ACHN (cell line): ENCODE measurements around the gene TES.
"Not testable (repeated sequence)": the region's sequence is repeated elsewhere in the genome, so short reads cannot be mapped to it uniquely, and the experiment has no call there.

Experiments
- DNase-seq: peaks from one replicate; pipeline ENCODE4 v3.0.0-alpha.2; 2015
- in situ Hi-C: cut with HindIII; loops from 2 replicates; pipeline ENCODE4 v1.10.0; 2017; ENCODE audit warnings: low sequenced_read_pairs, low pct_ligation_motif_present, low pct_unique_long_range_greater_than_20kb

The TES gene

DNA sequence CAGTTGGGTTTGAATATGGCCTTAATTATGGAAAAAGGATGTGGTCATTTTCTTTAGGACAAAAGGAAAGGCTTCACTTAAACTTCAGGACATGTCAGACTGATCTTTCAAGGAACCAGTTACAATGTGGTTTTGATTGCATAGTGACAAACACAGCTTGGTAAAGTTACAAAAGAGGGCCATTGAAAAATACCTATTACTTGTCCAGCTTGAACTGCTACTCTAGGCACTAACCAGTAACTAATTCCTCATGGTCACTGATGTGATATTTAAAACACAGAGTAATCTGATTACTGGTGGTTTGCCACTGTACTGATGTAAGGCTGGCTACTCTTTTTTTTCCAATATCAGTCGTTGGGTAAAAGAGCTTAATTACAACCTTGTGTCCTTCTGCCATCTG, 22.6 kb downstream of the TES start:
- no peak for DNase-seq
- in situ Hi-C loops = no loop called here

DNA sequence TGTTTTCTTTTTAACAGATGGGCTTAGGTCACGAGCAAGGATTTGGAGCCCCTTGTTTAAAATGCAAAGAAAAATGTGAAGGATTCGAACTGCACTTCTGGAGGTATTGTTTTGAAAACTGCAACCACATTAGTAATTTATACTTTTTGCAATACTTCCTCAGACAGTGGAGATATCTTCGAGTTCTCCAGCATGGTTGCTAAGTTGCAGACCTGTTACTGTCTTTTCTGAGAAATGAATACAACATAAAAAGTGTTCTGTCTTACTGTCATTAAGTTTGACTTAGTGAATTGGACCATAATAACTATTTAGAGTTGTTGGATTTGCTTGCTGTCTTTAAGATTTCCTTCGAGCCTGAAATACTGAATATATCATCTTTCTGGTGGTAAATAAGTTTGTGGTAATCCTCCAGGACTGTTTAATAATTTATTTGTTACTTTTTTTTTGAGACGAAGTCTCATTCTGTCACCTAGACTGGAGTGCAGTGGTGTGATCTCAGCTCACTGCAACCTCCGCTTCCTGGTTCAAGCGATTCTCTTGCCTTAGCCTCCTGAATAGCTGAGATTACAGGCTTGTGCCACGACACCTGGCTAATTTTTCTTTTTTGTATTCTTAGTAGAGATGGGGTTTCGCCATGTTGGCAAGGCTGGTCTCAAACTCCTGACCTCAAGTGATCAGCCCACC, 24.3 kb downstream of the TES start:
- DNase-seq = no peak
- in situ Hi-C loops = no loop called here

DNA sequence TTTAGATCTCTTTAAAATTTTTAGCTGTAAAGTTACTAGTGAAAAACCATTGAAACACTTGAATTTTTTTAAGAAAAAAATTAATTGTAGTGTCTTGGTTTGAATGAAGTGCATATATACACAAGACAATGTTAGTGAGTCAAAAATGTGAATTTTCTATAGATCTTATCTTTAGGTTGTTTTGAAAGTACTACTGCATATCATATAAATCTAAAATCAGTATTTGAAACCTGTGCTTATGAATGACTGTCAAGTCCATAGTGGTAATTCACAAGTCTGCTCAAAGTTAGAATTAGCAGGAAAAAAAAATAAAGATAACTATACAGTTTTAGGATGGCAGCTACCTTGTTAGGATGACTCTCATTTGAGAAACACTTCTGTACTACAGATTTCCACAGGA, 25.0 kb downstream of the TES start:
- in situ Hi-C loops = no loop called here
- DNase-seq = no peak

DNA sequence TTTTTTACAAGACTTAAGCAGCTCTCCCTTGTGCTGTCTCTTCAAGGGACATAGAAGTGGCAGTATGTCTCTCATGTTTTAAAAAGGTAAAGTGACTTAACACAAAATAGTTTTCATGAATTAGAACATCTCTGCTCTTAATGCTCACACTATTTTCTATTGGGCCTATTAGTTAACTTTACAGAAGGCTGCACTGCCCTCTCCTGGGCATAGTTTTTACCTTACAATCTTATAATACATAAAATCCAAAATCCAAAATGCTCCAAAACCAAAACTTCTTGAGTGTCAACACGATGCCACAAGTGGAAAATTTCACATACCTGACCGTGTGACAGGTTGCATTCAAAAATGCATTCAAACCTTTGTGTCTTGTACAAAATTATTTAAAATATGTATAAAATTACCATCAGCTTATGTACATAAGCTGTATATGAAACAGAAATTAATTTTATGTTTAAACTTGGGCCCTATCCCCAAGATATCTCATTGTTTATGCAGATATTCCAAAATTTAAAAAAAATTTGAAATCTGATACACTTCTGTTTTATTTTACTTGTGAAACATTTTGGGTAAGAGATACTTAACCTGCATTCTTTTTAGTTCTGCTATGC, 25.8 kb downstream of the TES start:
- in situ Hi-C loops = no loop called here
- peak; percentile 78 for DNase-seq

DNA sequence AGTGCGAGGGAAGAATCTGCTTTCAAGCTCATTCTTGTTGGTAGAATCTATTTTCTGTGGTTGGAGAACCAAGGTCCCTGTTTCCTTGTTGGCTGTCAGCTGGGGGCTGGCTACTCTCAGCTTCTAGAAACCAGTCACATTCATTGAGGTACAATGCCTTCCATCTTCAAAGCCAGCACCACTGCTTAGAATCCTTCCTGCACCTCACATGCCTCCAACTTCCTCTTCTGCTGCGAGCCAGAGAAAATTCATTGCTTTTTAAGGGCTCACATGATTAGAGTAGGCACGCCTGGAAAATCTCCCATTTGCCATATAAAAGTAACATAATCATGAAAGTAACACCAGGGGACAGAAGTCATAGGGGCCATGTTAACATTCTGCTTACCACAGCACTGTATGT, 28.7 kb downstream of the TES start:
- in situ Hi-C loops = no loop called here
- no peak for DNase-seq

DNA sequence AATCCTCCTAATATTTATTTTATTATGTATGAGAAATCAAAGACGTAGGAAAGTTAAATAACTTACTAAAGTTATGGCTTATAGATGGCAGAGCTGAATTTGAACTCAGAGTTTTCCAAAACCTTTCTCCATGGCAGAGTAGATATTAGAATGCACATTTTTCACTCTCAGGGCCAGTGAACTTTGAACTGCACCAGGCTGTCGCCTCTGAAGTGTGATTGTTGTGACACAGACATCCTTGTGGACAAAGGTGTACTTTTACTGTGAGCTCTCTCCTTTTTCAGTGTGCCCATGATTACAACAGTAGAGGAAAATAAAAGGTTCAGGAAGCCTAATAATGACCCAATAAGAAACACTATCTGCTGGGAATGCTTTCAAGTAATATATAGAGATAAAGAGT, 29.1 kb downstream of the TES start:
- in situ Hi-C loops = no loop called here
- DNase-seq = no peak

DNA sequence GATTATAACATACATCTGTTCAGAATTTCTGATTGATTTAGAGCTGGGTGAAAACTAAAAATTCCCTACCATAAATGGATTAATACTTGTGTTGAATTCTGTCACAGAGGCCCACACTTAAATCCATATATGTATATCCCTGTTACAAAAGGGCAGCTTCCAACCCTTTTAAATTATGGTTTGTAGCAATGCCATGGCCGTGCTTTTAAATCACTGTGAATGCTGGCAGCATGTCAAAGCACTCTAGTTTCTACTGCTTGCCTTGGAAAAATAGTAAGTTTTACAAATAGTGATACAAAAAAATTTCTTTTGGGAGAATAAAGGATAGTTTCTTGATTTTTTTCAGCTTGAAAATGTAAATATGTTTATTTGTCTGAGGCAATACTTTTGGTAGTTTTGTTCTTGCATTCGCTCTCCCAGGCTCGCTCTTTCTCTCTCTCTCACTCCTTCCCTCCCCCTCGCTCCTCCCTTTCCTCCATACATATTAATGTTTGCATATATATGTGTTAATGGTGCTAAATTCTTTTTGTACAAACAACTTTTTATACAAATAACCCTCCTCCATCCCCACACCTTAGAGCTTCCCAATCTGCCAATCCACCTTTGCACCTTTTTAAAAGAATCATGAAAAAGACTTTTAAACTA, 29.8 kb downstream of the TES start:
- DNase-seq = no peak
- in situ Hi-C loops = no loop called here

DNA sequence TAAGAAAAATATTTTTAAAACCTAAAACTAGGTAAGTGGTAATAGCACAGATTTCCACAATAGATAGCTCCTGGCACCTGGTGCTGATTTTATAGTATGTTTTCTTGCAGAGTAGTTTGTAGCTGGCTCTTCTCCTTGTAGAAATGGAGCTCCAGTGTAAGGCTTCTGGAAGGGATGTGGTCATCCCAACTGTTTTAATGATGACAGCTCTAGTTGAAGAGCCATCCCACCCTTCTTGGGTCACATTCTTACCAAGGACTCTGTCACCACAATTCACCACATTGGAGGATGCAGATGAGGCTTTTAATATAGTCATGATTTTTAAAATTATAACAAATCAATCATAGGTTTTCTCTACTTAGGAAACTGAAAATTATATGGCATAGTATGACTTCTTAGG, 31.0 kb downstream of the TES start:
- in situ Hi-C loops = no loop called here
- DNase-seq = no peak

DNA sequence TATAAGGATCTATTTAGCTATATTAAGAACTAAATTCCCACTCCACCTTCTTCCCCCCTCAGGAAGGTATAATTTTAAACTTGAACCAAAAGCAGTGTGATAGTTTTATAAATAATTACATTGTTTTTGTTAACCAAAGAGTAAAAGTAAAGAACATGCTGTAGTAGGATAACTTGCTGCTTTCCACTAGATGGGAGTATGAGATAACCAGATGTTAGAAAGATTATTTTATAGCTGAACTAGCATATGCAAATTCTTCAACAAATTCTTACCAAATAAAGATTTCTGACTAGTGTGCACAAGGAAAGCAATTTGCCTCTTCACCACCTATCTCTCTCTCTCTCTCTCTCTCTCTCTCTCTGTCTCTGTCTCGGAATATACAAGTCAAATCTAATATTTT, 31.8 kb downstream of the TES start:
- DNase-seq = no peak
- in situ Hi-C loops = no loop called here

DNA sequence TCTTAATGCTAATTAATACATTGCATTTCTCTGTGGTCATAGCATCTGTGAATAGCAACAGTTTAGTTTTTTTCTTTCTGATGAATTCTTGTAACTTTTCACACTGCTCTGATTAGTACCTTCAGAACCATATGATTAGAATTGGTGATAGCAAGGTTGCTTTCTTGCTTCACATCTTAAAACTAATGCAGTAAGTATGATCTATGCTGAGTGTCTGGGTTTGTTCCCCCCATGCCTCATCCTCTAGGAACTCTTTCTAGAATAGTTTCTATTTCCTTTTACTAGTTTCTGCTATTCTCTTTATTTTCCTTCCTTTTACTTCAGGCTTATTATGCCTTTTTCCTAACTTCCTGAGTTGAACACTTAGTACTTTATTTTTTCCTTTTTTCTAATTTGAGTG, 32.4 kb downstream of the TES start:
- DNase-seq = no peak
- in situ Hi-C loops = no loop called here

DNA sequence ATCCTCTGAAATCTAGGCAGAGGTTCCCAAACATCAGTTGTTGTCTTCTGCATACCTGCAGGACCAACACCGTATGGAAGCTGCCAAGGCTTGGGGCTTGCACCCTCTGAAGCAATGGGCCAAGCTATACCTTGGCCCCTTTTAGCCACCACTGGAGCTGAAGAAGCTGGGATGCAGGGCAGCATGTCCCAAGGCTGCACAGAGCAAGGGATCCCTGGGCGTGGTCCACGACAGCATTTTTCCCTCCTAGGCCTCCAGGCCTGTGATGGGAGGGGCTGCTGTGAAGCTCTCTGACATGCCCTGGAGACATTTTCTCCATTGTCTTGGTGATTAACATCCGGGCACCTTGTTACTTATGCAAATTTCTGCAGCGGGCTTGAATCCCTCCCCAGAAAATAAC, 34.5 kb downstream of the TES start:
- in situ Hi-C loops, DNase-seq: not testable (repeated sequence)

DNA sequence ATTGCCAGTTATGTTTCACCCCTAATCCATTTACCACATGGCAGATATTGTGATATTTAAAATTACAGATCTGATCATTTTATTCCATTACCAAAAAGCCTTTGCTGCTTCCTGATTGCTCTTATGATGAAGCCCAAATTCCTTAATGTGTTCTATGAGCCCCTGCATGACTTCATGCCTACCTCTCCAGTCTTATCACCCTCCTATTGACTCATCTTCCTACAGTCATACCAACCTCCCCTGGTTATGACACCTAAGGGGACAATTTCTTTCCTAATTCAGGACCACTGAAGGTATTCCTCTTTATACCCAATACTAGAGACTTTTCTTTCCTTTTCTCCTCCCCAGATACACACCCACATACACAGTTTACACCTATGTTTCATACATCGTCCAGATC, 36.0 kb downstream of the TES start:
- no peak for DNase-seq
- in situ Hi-C loops = no loop called here

DNA sequence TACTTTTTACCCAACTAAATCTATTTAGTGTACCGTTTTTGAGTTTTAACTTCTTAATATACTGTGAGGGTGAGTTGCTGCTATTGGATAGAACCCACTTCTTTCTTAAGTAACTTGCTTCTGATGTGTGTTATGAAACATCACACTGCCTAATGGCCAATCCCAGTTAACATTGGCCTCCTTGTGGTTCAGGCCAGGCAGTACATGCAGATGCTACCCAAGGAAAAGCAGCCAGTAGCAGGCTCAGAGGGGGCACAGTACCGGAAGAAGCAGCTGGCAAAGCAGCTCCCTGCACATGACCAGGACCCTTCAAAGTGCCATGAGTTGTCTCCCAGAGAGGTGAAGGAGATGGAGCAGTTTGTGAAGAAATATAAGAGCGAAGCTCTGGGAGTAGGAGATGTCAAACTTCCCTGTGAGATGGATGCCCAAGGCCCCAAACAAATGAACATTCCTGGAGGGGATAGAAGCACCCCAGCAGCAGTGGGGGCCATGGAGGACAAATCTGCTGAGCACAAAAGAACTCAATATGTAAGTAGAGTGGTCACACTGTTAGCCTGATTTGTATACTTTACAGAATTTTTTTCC, 39.7 kb downstream of the TES start:
- in situ Hi-C loops = loop anchor here (10.0 to 25.0 kb wide), 3 partner anchors 75 to 537 kb away; partner anchors contain the start of gene CAV1
- DNase-seq = peak; percentile 71

DNA sequence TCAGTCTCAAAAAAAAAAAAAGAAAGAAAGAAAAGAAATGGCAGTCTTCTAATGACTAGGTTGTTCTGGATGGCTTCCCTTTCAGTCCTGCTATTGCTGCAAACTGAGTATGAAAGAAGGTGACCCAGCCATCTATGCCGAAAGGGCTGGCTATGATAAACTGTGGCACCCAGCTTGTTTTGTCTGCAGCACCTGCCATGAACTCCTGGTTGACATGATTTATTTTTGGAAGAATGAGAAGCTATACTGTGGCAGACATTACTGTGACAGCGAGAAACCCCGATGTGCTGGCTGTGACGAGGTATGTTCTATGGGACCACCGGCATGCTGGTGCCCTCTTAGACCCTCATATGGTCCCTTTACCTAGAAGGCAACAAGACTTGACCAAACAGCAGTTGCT, 41.3 kb downstream of the TES start:
- in situ Hi-C loops = loop anchor here (10.0 to 25.0 kb wide), 3 partner anchors 77 to 536 kb away; partner anchors contain the start of gene CAV1
- DNase-seq = no peak

DNA sequence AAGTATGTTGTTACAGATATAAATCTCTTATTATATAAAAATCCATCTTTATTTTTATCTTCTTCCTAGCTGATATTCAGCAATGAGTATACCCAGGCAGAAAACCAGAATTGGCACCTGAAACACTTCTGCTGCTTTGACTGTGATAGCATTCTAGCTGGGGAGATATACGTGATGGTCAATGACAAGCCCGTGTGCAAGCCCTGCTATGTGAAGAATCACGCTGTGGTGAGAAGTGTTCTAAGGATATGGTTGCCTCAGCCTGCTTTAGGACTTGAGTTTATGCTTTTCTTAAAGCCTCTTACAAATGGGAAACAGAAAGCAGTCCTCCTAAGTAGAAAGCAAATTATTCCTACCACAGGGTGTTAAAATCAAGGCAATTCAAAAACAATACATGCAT, 41.9 kb downstream of the TES start:
- in situ Hi-C loops = loop anchor here (10.0 to 25.0 kb wide), 3 partner anchors 77 to 535 kb away; partner anchors contain the start of gene CAV1
- no peak for DNase-seq

DNA sequence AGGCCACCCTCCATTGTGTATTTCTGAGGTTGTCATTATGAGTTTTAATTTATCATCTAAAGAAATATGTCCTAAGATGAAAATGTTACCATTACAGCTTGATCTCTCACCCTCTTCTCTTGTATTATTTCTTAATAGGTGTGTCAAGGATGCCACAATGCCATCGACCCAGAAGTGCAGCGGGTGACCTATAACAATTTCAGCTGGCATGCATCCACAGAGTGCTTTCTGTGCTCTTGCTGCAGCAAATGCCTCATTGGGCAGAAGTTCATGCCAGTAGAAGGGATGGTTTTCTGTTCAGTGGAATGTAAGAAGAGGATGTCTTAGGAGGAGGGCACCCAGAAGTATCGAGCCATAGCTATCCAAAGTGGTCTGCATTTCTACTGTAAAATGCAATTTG, 46.8 kb downstream of the TES start:
- DNase-seq = no peak
- in situ Hi-C loops = loop anchor here (10.0 to 25.0 kb wide), 3 partner anchors 82 to 530 kb away; partner anchors contain the start of gene CAV1

DNA sequence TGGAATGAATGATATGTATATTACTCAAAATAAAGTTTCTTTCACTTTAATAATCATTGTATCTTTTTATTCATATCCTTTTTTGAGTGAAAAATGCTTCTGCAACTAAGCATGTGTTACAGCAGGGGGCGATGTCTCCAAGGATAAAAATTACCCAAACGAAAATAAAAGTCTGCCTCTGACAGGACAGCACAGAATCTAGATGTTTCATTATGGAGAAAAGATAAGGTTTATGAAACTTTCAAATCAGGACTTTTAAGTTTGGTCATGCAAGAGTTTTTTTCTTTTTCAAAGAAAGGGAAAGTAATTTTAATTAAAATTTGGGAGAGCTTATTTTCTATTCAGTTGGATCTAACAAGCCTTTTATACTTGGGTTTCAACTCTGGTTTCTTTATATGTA, 48.4 kb downstream of the TES start:
- in situ Hi-C loops = loop anchor here (10.0 to 25.0 kb wide), 3 partner anchors 84 to 529 kb away; partner anchors contain the start of gene CAV1
- peak; percentile 86 for DNase-seq

DNA sequence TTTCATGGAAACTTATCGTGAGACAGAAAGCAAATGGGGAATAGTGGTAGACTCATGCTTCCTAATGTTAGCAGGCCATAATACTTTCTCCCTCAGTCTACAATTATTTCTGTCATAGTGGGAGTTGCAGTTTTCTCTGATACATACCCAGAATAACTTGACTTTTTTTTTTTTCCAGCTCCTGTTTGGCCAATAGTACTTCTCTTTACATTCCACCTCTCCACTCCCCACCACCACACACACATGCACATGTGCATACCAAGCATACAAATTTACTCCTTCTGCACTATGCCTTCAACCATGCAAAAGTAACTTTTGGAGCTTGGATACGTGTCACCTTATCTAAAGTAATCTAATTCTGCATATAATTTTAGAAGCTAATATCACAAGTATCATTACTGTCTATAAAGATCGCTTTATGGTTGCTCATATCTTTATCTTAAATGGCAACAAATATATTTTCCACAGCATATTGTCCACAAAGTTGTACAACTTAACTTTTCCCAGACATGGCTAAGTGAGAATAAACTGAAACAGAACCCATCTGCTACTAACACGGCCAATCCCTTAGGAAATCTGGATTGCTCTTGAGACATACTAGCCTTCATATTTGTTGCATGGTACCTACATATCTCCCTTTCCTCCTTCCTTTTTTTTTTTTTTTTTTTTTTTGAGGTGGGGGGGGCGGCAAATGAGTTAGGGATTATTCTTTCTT, 49.0 kb downstream of the TES start:
- no peak for DNase-seq
- in situ Hi-C loops = loop anchor here (10.0 to 25.0 kb wide), 3 partner anchors 85 to 528 kb away; partner anchors contain the start of gene CAV1
